Pancreas (tissue), 10 donors: ENCODE data around the gene NUP93. TPM values are rescaled to one million over a fixed set of nuclear protein-coding genes. Genes with fewer than 3 reads are reported as not detected.

ENCODE experiments used
- ATAC-seq, 4 donors: fragments of 200-7000 bp; cut with Tn5 transposase; one replicate each; pipeline versions ENCODE4 v1.8.0 to v1.9.1; 2020; ENCODE audit warnings: mild to moderate bottlenecking in 4 of 4, moderate library complexity in 4 of 4
- DNase-seq, 6 donors: peaks; one replicate each; pipeline ENCODE4 v3.0.0-alpha.2; 2020
- FAIRE-seq: peaks from 2 replicates; lab custom pipeline; 2012; peaks lifted over from hg19 to GRCh38; lab: Jason Lieb, UNC
- H3K27ac ChIP-seq, 4 donors: fragments of 200-600 bp; sonication (generic); 1 replicate in 3 of 4; 2 replicates in 1 of 4; pipeline versions ENCODE4 v1.5.0 to v1.8.0; 2020
- H3K27me3 ChIP-seq, 4 donors: fragments of 200-600 bp; one replicate each; pipeline ENCODE4 v1.8.0; 2021
- H3K36me3 ChIP-seq, 3 donors: fragments of 200-600 bp; sonication (generic) in 1 of 3; one replicate each; pipeline versions ENCODE4 v1.5.0 to v1.8.0; 2020 to 2021
- H3K4me1 ChIP-seq, 3 donors: fragments of 200-600 bp; one replicate each; pipeline ENCODE4 v1.8.0; 2021
- H3K4me3 ChIP-seq, 4 donors: fragments of 200-600 bp; sonication (generic) in 2 of 4; one replicate each; pipeline versions ENCODE4 v1.5.0 to v1.8.0; 2020 to 2021
- H3K9me3 ChIP-seq, 4 donors: fragments of 200-600 bp; one replicate each; pipeline ENCODE4 v1.8.0; 2021
- CTCF ChIP-seq, 4 donors: fragments of 200-600 bp; sonication (generic) in 3 of 4; IDR thresholded peaks; one replicate each; pipeline versions ENCODE4 v1.5.0 to v1.8.0; 2021; ENCODE audit warnings: antibody characterized with exemption in 4 of 4
- WGBS, 2 donors: extraction: QIAGEN DNeasy Blood & Tissue Kit; methylation state at CpG; one replicate each; pipeline ENCODE4 v1.1.7; 2013; 5-methylcytosine and 5-hydroxymethylcytosine counted together
- intact Hi-C, 3 donors: fragments of 100-400 bp; cut with DNase I; formaldehyde crosslinking; loops; one replicate each; pipeline versions ENCODE4 v1.11.1 to v1.14.2; 2022
- polyA plus RNA-seq, 2 donors: library from polyadenylated mRNA; stranded (reverse); fragments of 200-250 nt; gene quantifications; one replicate each; pipeline ENCODE4 v1.2.3, GENCODE V29; 2013
- total RNA-seq, 6 donors: library from RNA; stranded (reverse); fragmentation: NEBNext Ultra II Directional in 4 of 6; extraction: Animal tissue kit (Norgen Biotek cat#: 25700) in 4 of 6; gene quantifications; one replicate each; pipeline versions ENCODE4 v1.2.1 to v1.2.4, GENCODE V29; 2021 to 2023
- donor health status: healthy with polysubstance abuse.
- donor health status: DM: no; HTN: no; CAD: no; lungs with moderate emphysema.
- donor health status: DM: no; HTN: no; CAD: no.
- donor health status: control.
- donor health status: control.
- donor health status: Bipolar disorder and iron deficiency.
- donor health status: DM: yes; HTN: yes; CAD: no.
- donor health status: DM: no; HTN: no; CAD: no.
- donor health status: DM: no; HTN: no; CAD: no.
- donor health status: DM: yes; HTN: yes; CAD: no.

NUP93 gene
- total and polyA plus RNA-seq, 8 donors = 13.1 to 31.4 (median 21.2) TPM

DNA sequence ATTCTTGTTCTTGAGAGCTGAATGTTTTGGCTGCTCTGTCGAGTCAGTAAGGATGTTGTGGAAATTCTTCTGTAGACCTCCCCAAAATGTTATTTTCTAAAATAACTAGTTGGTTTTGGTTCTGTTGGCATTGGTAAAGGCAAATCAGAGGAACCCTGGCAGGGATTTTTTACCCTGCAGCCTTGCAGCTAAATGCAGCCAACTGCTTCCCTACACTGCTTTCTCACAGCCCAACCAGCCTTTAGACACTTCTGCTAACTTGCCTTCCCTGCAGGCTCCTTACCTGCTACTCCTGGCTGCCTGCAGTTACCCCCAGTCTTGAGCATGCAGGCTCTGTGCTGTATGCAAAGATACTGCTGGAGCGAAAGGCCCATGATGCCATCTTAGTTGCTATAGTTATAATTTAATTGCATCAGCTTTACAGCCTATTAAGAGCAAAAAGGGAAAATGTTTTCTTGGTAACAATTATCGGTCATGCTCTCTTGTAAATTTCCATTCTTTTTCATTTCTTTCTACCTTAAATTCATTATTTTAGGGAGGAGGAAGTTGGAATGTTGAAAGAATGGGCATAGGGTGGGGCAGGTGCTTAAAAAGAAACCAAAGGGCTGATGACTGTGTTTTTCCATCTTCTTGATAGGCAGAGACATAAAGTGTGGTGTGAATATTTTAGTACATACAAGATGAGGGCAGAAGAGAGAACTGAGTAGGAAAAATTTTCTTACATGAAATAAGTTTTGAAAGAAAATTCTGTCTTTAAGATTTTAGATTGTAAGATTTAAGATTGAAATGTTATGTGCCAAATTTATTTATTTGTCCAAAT lies 20.0 kb downstream of the NUP93 start:
- H3K9me3 ChIP-seq = no peaks in the 10 kb centered on the region
- DNase-seq (no peak), ATAC-seq (no peak), FAIRE-seq (no peak)
- H3K27me3 ChIP-seq = no peaks in the 10 kb centered on the region
- H3K27ac ChIP-seq = no peak overlapping the region
- 88 to 95% methylated on average over 3 of the region's 3 CpGs for WGBS, 2 donors
- no peak for TF ChIP-seq CTCF (IDR thresholded peaks at IDR 0.05)
- no peaks in the 10 kb centered on the region for H3K36me3 ChIP-seq
- no peak overlapping the region for H3K4me3 ChIP-seq
- intact Hi-C loops = no loop called here
- H3K4me1 ChIP-seq = peaks cover 6 to 23% (median 11%) of the 10 kb centered on the region in 3 donors

DNA sequence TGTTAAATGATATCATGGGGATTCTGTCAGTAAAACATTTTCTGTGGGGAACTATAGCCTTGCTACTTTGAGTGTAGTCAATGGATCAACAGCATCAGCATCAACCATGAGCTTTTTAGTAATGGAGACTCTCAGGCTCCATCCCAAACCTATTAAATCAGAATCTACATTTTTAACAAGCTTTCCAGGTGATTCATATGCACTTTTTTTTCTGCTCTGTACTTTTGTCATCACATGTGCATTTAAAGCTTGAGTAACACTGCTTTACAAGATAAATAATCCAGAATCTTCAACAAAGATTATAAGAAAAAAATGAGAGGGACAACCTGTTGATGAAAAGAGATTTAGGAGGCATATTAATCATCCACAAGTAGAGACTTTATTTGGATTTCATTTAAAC lies 23.5 kb downstream of the NUP93 start:
- no peak for DNase-seq
- intact Hi-C loops = no loop called here
- no peak for TF ChIP-seq CTCF (IDR thresholded peaks at IDR 0.05)
- Histone ChIP-seq H3K9me3 (no peaks in the 10 kb centered on the region), H3K27me3 (no peaks in the 10 kb centered on the region), H3K27ac (no peak overlapping the region), H3K4me1 (peaks cover 0 to 4% (median 0%) of the 10 kb centered on the region in 3 donors), H3K36me3 (no peaks in the 10 kb centered on the region), H3K4me3 (no peak overlapping the region)
- ATAC-seq = no peak
- FAIRE-seq = no peak

- intact Hi-C loops = no loop called here
- Histone ChIP-seq H3K27me3 (no peaks in the 10 kb centered on the region), H3K4me1 (peaks cover 7 to 17% (median 12%) of the 10 kb centered on the region in 3 donors), H3K27ac (no peak overlapping the region), H3K36me3 (no peaks in the 10 kb centered on the region), H3K4me3 (no peak overlapping the region), H3K9me3 (no peaks in the 10 kb centered on the region)
- no peak for TF ChIP-seq CTCF (IDR thresholded peaks at IDR 0.05)
- no peak for FAIRE-seq
- ATAC-seq = no peak
- no peak for DNase-seq
These were observed 25.1 kb downstream of the NUP93 start for GRCh38 chr16:56755038-56755437.

DNA sequence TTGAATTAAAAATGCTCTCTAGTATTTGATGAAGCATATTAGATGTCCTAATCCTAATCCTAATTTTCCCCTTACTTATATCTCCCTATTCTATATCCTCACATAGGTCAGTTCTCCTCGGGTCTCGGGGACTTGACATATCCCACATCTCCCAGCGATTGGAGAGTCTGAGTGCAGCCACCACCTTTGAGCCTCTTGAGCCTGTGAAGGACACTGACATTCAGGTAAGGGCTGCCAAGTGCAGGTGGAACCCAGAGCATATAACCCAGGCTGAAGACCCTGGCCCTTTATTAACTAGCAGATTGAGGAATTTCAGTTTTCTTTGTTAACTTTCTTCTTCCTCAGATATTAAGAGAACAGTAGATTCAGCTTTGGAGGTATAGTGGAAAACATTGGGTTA lies 28.5 kb downstream of the NUP93 start:
- intact Hi-C loops = no loop called here
- no peaks in the 10 kb centered on the region for H3K9me3 ChIP-seq
- H3K27me3 ChIP-seq = no peaks in the 10 kb centered on the region
- TF ChIP-seq CTCF (IDR thresholded peaks at IDR 0.05) = no peak
- peak in 2 of 4 donors; percentile 58 to 72 for ATAC-seq
- WGBS, 2 donors = 81 to 90% methylated on average over 3 of the region's 3 CpGs
- H3K4me1 ChIP-seq = peaks cover 7 to 22% (median 12%) of the 10 kb centered on the region in 3 donors
- no peak overlapping the region for H3K4me3 ChIP-seq
- peak overlapping the region in 2 of 4 donors; percentile 21 to 38 for H3K27ac ChIP-seq
- FAIRE-seq = no peak
- H3K36me3 ChIP-seq = peaks cover 0 to 6% (median 0%) of the 10 kb centered on the region in 3 donors
- no peak for DNase-seq

DNA sequence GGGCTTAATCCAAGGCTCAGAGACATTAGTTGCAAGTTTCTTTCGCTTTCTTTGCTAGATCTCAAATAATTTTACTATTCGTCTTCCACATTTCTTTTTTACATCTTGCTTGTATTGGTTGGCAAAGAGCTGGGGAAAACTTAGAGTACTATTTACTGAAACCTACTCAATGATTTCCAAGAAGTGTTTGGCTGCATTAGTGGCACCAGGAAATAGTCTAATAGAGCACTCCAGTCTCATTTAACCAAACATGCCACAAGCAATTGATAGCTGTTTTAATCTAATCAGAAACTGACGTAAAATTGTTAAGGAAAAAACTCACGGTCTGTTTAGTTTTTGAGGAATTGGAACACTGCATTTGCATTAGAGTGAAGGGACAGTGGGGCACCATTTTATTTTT lies 29.0 kb downstream of the NUP93 start:
- Histone ChIP-seq H3K36me3 (peaks cover 0 to 6% (median 0%) of the 10 kb centered on the region in 3 donors), H3K4me1 (peaks cover 7 to 22% (median 12%) of the 10 kb centered on the region in 3 donors), H3K27me3 (no peaks in the 10 kb centered on the region), H3K27ac (peak overlapping the region in 2 of 4 donors; percentile 21 to 38), H3K9me3 (no peaks in the 10 kb centered on the region), H3K4me3 (no peak overlapping the region)
- FAIRE-seq (no peak), ATAC-seq (peak; percentile 63 to 92 (median 80)), DNase-seq (no peak)
- 35 to 37% methylated on average over 4 of the region's 4 CpGs for WGBS, 2 donors
- no peak for TF ChIP-seq CTCF (IDR thresholded peaks at IDR 0.05)
- intact Hi-C loops = no loop called here
